Superior temporal gyrus (tissue), 1 donor: ENCODE results near the gene ZNF76.
"Not testable (repeated sequence)": the region's sequence is repeated elsewhere in the genome, so short reads cannot be mapped to it uniquely, and the experiment has no call there.

Experiments
- DNase-seq: peaks from one replicate; pipeline ENCODE4 v3.0.0-alpha.2; 2016; ENCODE audit errors: extremely low spot score

The ZNF76 gene

GRCh38 chr6:35328965-35329364, 69.4 kb downstream of the ZNF76 start:
- not testable (repeated sequence) for DNase-seq

- no peak for DNase-seq
Observed at GRCh38 chr6:35330541-35331119, 71.1 kb downstream of the ZNF76 start.

GRCh38 chr6:35332074-35332887, 72.7 kb downstream of the ZNF76 start:
- not testable (repeated sequence) for DNase-seq

DNA sequence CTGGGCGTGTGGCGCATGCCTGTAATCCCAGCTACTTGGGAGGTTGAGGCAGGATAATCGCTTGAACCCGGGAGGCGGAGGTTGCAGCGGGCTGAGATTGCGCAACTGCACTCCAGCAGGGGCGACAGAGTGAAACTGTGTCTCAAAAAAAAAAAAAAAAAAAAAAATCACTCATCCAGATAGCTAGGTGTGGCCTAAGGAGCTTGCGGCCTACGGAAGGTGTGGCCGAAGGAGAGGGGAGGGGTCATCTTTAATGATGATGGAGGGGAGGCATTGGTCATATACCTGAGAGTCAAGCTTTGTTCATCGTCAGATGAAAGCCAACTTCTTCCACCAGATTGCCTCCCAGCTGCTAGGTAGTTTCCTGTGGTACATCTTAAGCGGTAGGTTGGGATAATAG, 82.0 kb downstream of the ZNF76 start:
- no peak for DNase-seq

GRCh38 chr6:35342258-35343091, 82.9 kb downstream of the ZNF76 start, which contains the start of gene PPARD:
Gene PPARD (plus strand): TSS chr6:35342558. CDS start chr6:35411088, 68,530 bp downstream.
- peak; percentile 97 for DNase-seq

- DNase-seq = peak; percentile 22
Observed at GRCh38 chr6:35343092-35343834, 83.7 kb downstream of the ZNF76 start.

DNA sequence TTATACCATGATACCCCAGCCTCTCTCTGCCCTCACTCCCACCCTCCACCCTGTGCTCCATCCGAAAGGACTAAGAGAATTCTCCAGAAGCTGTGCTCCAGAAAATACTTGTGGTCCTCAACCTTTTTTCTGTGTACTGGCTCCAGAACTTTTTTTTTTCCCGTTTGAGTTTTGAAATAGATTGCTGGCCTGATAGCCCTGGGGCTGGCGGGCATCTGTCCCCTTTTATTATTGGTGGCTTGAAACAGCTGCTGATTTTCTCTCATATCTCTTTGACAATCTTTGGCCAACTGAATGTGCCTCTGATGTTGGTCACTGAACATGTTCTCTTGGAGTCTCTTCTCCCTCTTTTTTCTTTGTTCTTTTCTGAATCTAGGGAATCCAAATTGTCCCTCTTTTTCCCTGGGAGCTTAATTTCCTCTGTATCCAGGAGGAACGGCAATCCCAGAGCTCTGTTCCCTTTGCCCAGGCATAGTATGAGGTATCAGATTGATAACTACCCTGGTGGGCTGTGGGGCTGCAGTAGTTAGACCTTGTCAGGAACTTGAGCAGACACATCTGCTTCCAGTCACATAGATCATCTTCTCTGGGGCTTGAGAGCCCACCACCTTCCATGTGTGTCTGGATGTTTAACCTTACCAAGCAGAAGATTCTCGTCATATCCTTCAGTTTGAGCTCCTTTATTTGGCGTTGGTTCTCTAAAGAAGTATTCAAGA, 84.5 kb downstream of the ZNF76 start:
- no peak for DNase-seq
